ENCODE data around the gene WWOX.

WWOX gene

GRCh38 chr16:78705694-78706093, 606.2 kb downstream of the WWOX start:
- no peak for DNase-seq

- DNase-seq, result no peak
Observed at GRCh38 chr16:78706637-78707036, 607.2 kb downstream of the WWOX start.

- no peak for DNase-seq
Observed at GRCh38 chr16:78709137-78709884, 609.9 kb downstream of the WWOX start.

- DNase-seq, result no peak
Observed at GRCh38 chr16:78715106-78715505, 615.7 kb downstream of the WWOX start.

- no peak for DNase-seq
Observed at GRCh38 chr16:78715673-78716072, 616.2 kb downstream of the WWOX start.

GRCh38 chr16:78718141-78718540, 618.7 kb downstream of the WWOX start:
- no peak for DNase-seq

- DNase-seq, result no peak
Observed at GRCh38 chr16:78720416-78720815, 621.0 kb downstream of the WWOX start.

- DNase-seq, result no peak
Observed at GRCh38 chr16:78727536-78727935, 628.1 kb downstream of the WWOX start.

- DNase-seq, result no peak
Observed at GRCh38 chr16:78729687-78730086, 630.2 kb downstream of the WWOX start.

- no peak for DNase-seq
Observed at GRCh38 chr16:78731785-78732184, 632.3 kb downstream of the WWOX start.

- DNase-seq, result no peak
Observed at GRCh38 chr16:78732696-78733095, 633.2 kb downstream of the WWOX start.

GRCh38 chr16:78735337-78735736, 635.9 kb downstream of the WWOX start:
- no peak for DNase-seq

- DNase-seq, result no peak
Observed at GRCh38 chr16:78737630-78738029, 638.2 kb downstream of the WWOX start.

- no peak for DNase-seq
Observed at GRCh38 chr16:78738557-78738956, 639.1 kb downstream of the WWOX start.

- no peak for DNase-seq
Observed at GRCh38 chr16:78740269-78740668, 640.8 kb downstream of the WWOX start.

- DNase-seq, result peak in 2 of 56 donors; percentile 1 to 3
Observed at GRCh38 chr16:78742501-78743283, 643.2 kb downstream of the WWOX start.

- no peak for DNase-seq
Observed at GRCh38 chr16:78743556-78743955, 644.1 kb downstream of the WWOX start.

GRCh38 chr16:78744099-78744498, 644.6 kb downstream of the WWOX start:
- no peak for DNase-seq

- DNase-seq, result no peak
Observed at GRCh38 chr16:78744796-78745107, 645.3 kb downstream of the WWOX start.

GRCh38 chr16:78745108-78746019, 645.9 kb downstream of the WWOX start:
- no peak for DNase-seq

GRCh38 chr16:78746718-78747117, 647.3 kb downstream of the WWOX start:
- no peak for DNase-seq
